SK-N-SH treated with all-trans-retinoic acid at 6 μM for 48 hours (cell line): ENCODE data around the gene UBFD1.

ENCODE experiments used
- ARNTL ChIP-seq: fragments of 450-650 bp; formaldehyde crosslinking; IDR thresholded peaks from 2 replicates; pipeline ENCODE4 v1.5.0; 2020; ENCODE audit warnings: low read depth, mild to moderate bottlenecking, moderate library complexity, borderline replicate concordance
- BACH2 ChIP-seq: fragments of 250-450 bp; sonication (Bioruptor Pico); IDR thresholded peaks from 2 replicates; pipeline ENCODE4 v1.9.0; 2021; ENCODE audit warnings: mild to moderate bottlenecking, borderline replicate concordance
- ESRRG ChIP-seq: fragments of 250-450 bp; sonication (Bioruptor Pico); IDR thresholded peaks from 2 replicates; pipeline ENCODE4 v1.6.1; 2021; ENCODE audit warnings: mild to moderate bottlenecking
- GLIS3 ChIP-seq: fragments of 250-450 bp; sonication (Bioruptor Pico); IDR thresholded peaks from 2 replicates; pipeline ENCODE4 v1.5.0; 2020; ENCODE audit warnings: mild to moderate bottlenecking, moderate library complexity
- OSR1 ChIP-seq: fragments of 250-450 bp; sonication (Bioruptor Pico); IDR thresholded peaks from 2 replicates; pipeline ENCODE4 v1.8.0; 2022; ENCODE audit warnings: moderate library complexity, mild to moderate bottlenecking, inconsistent platforms
- PATZ1 ChIP-seq: fragments of 250-450 bp; sonication (Bioruptor Pico); IDR thresholded peaks from 2 replicates; pipeline ENCODE4 v1.8.0; 2020; ENCODE audit warnings: mild to moderate bottlenecking, moderate library complexity, borderline replicate concordance
- RARB ChIP-seq: fragments of 250-450 bp; sonication (Bioruptor Pico); IDR thresholded peaks from 2 replicates; pipeline ENCODE4 v1.8.0; 2021; ENCODE audit warnings: mild to moderate bottlenecking, moderate library complexity
- TSHZ2 ChIP-seq: fragments of 250-450 bp; sonication (Bioruptor Pico); IDR thresholded peaks from 2 replicates; pipeline ENCODE4 v1.5.0; 2020; ENCODE audit warnings: mild to moderate bottlenecking, moderate library complexity
- ZFP3 ChIP-seq: fragments of 250-450 bp; sonication (Bioruptor Pico); IDR thresholded peaks from 2 replicates; pipeline ENCODE4 v1.5.0; 2020; ENCODE audit warnings: mild to moderate bottlenecking, moderate library complexity
- ZFP30 ChIP-seq: fragments of 450-650 bp; formaldehyde crosslinking; IDR thresholded peaks from 2 replicates; pipeline ENCODE4 v1.5.0; 2022; ENCODE audit warnings: mild to moderate bottlenecking, moderate library complexity
- ZNF565 ChIP-seq: fragments of 450-650 bp; formaldehyde crosslinking; conservative IDR thresholded peaks from 2 replicates; pipeline ENCODE4 v1.5.0; 2020; ENCODE audit warnings: low read depth, mild to moderate bottlenecking, moderate library complexity
- ZNF8 ChIP-seq: fragments of 450-650 bp; formaldehyde crosslinking; IDR thresholded peaks from 2 replicates; pipeline ENCODE4 v1.5.0; 2020; ENCODE audit warnings: mild to moderate bottlenecking, moderate library complexity
- TF ChIP-seq, protein P1 (sequence below): fragments of 250-450 bp; sonication (Bioruptor Pico); IDR thresholded peaks from 2 replicates; pipeline ENCODE4 v1.5.1; 2020; ENCODE audit warnings: low read depth, mild to moderate bottlenecking, moderate library complexity
- TF ChIP-seq, protein P2 (sequence below): fragments of 250-450 bp; sonication (Bioruptor Pico); IDR thresholded peaks from 2 replicates; pipeline ENCODE4 v1.5.1; 2021; ENCODE audit warnings: mild to moderate bottlenecking, moderate library complexity

DNA sequence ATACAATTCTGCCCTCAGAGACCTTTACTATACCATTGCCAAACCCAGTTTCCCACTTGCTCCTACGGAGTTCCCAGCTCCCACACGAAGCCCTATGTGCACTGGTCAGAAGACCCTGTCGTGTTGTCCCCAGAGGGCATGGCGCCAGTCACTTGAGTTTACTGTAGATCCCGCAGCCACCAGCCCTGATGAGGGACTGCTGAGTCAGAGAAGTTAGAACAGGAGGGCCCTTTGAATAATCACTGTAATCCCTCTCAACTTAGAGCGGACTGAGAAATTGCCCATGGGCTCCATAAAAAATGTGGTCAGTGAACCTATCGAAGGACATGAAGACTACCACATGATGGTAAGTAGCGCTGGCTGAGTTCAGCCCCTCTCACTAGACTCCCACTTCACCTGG lies 9.2 kb downstream of the UBFD1 start:
- no peak for TF ChIP-seq TSHZ2 (CRISPR knock-in tag)
- no peak for TF ChIP-seq PATZ1 (CRISPR knock-in tag)
- no peak for TF ChIP-seq RARB
- TF ChIP-seq ESRRG (CRISPR knock-in tag) = no peak
- TF ChIP-seq GLIS3 (CRISPR knock-in tag) = no peak
- TF ChIP-seq ZNF8 = no peak
- no peak for TF ChIP-seq BACH2 (CRISPR knock-in tag)
- no peak for TF ChIP-seq ZFP3 (CRISPR knock-in tag)
- TF ChIP-seq ARNTL = no peak
- TF ChIP-seq, protein P1, sequence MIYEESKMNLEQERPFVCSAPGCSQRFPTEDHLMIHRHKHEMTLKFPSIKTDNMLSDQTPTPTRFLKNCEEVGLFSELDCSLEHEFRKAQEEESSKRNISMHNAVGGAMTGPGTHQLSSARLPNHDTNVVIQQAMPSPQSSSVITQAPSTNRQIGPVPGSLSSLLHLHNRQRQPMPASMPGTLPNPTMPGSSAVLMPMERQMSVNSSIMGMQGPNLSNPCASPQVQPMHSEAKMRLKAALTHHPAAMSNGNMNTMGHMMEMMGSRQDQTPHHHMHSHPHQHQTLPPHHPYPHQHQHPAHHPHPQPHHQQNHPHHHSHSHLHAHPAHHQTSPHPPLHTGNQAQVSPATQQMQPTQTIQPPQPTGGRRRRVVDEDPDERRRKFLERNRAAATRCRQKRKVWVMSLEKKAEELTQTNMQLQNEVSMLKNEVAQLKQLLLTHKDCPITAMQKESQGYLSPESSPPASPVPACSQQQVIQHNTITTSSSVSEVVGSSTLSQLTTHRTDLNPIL = no peak
- TF ChIP-seq ZFP30 (CRISPR knock-in tag) = no peak
- TF ChIP-seq, protein P2, sequence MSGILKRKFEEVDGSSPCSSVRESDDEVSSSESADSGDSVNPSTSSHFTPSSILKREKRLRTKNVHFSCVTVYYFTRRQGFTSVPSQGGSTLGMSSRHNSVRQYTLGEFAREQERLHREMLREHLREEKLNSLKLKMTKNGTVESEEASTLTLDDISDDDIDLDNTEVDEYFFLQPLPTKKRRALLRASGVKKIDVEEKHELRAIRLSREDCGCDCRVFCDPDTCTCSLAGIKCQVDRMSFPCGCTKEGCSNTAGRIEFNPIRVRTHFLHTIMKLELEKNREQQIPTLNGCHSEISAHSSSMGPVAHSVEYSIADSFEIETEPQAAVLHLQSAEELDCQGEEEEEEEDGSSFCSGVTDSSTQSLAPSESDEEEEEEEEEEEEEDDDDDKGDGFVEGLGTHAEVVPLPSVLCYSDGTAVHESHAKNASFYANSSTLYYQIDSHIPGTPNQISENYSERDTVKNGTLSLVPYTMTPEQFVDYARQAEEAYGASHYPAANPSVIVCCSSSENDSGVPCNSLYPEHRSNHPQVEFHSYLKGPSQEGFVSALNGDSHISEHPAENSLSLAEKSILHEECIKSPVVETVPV (CRISPR knock-in tag) = no peak
- TF ChIP-seq OSR1 (CRISPR knock-in tag) = no peak
- no peak for TF ChIP-seq ZNF565 (CRISPR knock-in tag)
